ENCODE data around the gene TRAPPC3L. TPM values are rescaled to one million over a fixed set of nuclear protein-coding genes. Genes with fewer than 3 reads are reported as not detected.

The TRAPPC3L gene
- polyA plus RNA-seq, 2 of the 4 experiments (the other 2 are of a cell fraction), result not detected

DNA sequence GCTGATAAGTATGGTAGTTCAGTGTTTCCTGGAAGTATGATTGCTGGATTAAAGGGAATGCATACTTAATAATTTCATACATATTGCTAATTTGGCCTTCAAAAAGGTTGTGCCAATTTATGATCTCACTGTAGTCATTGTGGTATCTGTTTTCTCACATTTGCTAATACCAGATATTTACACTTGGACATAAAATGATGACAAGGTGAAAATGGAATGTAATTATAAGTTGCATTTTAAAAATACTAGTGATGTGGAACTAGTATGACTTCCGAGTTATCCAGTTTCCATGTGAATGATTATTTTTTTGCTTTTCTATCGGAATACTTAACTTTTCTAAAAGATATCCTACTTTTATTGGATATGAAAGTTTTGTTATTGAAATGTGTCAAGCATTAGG, 41.3 kb upstream of the TRAPPC3L start:
- FAIRE-seq (no peak), ATAC-seq (no peak), DNase-seq (ENCODE audit: low read depth in 1 of 2, low spot score in 1 of 2) (no peak)
- Histone ChIP-seq H3K4me2 (no peak overlapping the region), H3K9me3 (no peaks in the 10 kb centered on the region), H3K4me1 (no peaks in the 10 kb centered on the region), H3K27ac (no peak overlapping the region), H3K4me3 (no peak overlapping the region)
- POLR2A ChIA-PET, result no interaction called here
- CTCF ChIA-PET, result no interaction called here
- peak; percentile 50 for TF ChIP-seq MAFK (IDR thresholded peaks at IDR 0.05; ENCODE audit: partially characterized antibody)
- TF ChIP-seq HMGXB4 (CRISPR knock-in tag; IDR thresholded peaks at IDR 0.05; ENCODE audit: borderline replicate concordance), result no peak
- TF ChIP-seq KDM5A (IDR thresholded peaks at IDR 0.05), result no peak
- WGBS (ENCODE audit: missing lambda C conversion rate), result 95% methylated on average over 2 of the region's 2 CpGs

GRCh38 chr6:116586276-116586675, 40.8 kb upstream of the TRAPPC3L start:
- FAIRE-seq (no peak), DNase-seq (ENCODE audit: low read depth in 1 of 2, low spot score in 1 of 2) (no peak), ATAC-seq (no peak)
- Histone ChIP-seq H3K4me1 (no peaks in the 10 kb centered on the region), H3K27ac (no peak overlapping the region), H3K4me3 (no peak overlapping the region), H3K9me3 (no peaks in the 10 kb centered on the region), H3K4me2 (no peak overlapping the region)
- TF ChIP-seq, protein P1, sequence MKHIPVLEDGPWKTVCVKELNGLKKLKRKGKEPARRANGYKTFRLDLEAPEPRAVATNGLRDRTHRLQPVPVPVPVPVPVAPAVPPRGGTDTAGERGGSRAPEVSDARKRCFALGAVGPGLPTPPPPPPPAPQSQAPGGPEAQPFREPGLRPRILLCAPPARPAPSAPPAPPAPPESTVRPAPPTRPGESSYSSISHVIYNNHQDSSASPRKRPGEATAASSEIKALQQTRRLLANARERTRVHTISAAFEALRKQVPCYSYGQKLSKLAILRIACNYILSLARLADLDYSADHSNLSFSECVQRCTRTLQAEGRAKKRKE (CRISPR knock-in tag; IDR thresholded peaks at IDR 0.05; ENCODE audit: low read depth), result no peak
- no peak for TF ChIP-seq HMGXB4 (CRISPR knock-in tag; IDR thresholded peaks at IDR 0.05; ENCODE audit: borderline replicate concordance)
- POLR2A ChIA-PET, result no interaction called here
- CTCF ChIA-PET, result no interaction called here

- FAIRE-seq, result no peak
- CTCF ChIA-PET, result interaction anchor here (1.0 kb wide), 1 partner anchor 9 kb away, joined by 3 read pairs; the partner anchor contains the start of gene RWDD1
- DNase-seq (ENCODE audit: low read depth in 1 of 2, low spot score in 1 of 2), result no peak
- no peak for ATAC-seq
- no peak overlapping the region for H3K27ac ChIP-seq
- H3K4me3 ChIP-seq, result no peak overlapping the region
- TF ChIP-seq, protein P1 (CRISPR knock-in tag; IDR thresholded peaks at IDR 0.05; ENCODE audit: low read depth), result no peak
- TF ChIP-seq MAFK (IDR thresholded peaks at IDR 0.05; ENCODE audit: partially characterized antibody) (no peak), ZNF302 (CRISPR knock-in tag; IDR thresholded peaks at IDR 0.05) (no peak), FOXS1 (CRISPR knock-in tag; IDR thresholded peaks at IDR 0.05) (no peak), PHF8 (IDR thresholded peaks at IDR 0.05; ENCODE audit: borderline replicate concordance, low read depth) (no peak)
- TF ChIP-seq, protein P2, sequence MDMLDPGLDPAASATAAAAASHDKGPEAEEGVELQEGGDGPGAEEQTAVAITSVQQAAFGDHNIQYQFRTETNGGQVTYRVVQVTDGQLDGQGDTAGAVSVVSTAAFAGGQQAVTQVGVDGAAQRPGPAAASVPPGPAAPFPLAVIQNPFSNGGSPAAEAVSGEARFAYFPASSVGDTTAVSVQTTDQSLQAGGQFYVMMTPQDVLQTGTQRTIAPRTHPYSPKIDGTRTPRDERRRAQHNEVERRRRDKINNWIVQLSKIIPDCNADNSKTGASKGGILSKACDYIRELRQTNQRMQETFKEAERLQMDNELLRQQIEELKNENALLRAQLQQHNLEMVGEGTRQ (IDR thresholded peaks at IDR 0.05), result no peak
- no peaks in the 10 kb centered on the region for H3K9me3 ChIP-seq
- H3K4me1 ChIP-seq, result no peaks in the 10 kb centered on the region
- POLR2A ChIA-PET, result interaction anchor here (1.1 to 1.4 kb wide), 2 partner anchors 10 to 36 kb away, joined by 3 read pairs; partner anchors contain the start of gene RSPH4A
- H3K4me2 ChIP-seq, result no peak overlapping the region
- 89% methylated on average over 2 of the region's 2 CpGs for WGBS (ENCODE audit: missing lambda C conversion rate)
Measured at GRCh38 chr6:116580198-116580597, 34.7 kb upstream of the TRAPPC3L start.

GRCh38 chr6:116579143-116579542, 33.7 kb upstream of the TRAPPC3L start:
- ChIA-PET CTCF (no interaction called here), POLR2A (no interaction called here)
- DNase-seq (ENCODE audit: low read depth in 1 of 2, low spot score in 1 of 2) (no peak), ATAC-seq (no peak), FAIRE-seq (no peak)
- 94% methylated on average over 1 of the region's 1 CpG for WGBS (ENCODE audit: missing lambda C conversion rate)
- H3K4me1 ChIP-seq, result no peaks in the 10 kb centered on the region
- no peak overlapping the region for H3K4me2 ChIP-seq
- no peak overlapping the region for H3K27ac ChIP-seq
- H3K4me3 ChIP-seq, result no peak overlapping the region
- no peak for TF ChIP-seq CEBPB (IDR thresholded peaks at IDR 0.05)
- no peaks in the 10 kb centered on the region for H3K9me3 ChIP-seq

Data from A549 (cell line).